Activated gamma-delta T cell (primary cell): ENCODE results near the gene BAG1.

Experiments used
- DNase-seq: peaks from one replicate; lab custom pipeline; 2025; lab: John Stamatoyannopoulos, UW

Gene BAG1

GRCh38 chr9:33273972-33274328 lies 9.4 kb upstream of the BAG1 start:
- DNase-seq = no peak

- no peak for DNase-seq
These were observed 8.9 kb upstream of the BAG1 start for GRCh38 chr9:33273266-33273971.

GRCh38 chr9:33272061-33272460 lies 7.6 kb upstream of the BAG1 start:
- no peak for DNase-seq

- DNase-seq = no peak
These were observed 5.6 kb upstream of the BAG1 start for GRCh38 chr9:33270146-33270545.

GRCh38 chr9:33267151-33267767 lies 2.8 kb upstream of the BAG1 start:
- DNase-seq = no peak

GRCh38 chr9:33265211-33265865 lies 830 bp upstream of the BAG1 start:
- DNase-seq = no peak

GRCh38 chr9:33264003-33264472 lies 470 bp downstream of the BAG1 start:
- peak; percentile 20 for DNase-seq

- no peak for DNase-seq
These were observed 1.1 kb downstream of the BAG1 start for GRCh38 chr9:33263131-33264002.

GRCh38 chr9:33260372-33260771 lies 4.1 kb downstream of the BAG1 start:
- no peak for DNase-seq

- no peak for DNase-seq
These were observed 7.2 kb downstream of the BAG1 start for GRCh38 chr9:33257276-33257675.

GRCh38 chr9:33256236-33256635 lies 8.3 kb downstream of the BAG1 start:
- no peak for DNase-seq

GRCh38 chr9:33255471-33255870 lies 9.0 kb downstream of the BAG1 start:
- no peak for DNase-seq

GRCh38 chr9:33255014-33255413 lies 9.5 kb downstream of the BAG1 start:
- no peak for DNase-seq

- DNase-seq = no peak
These were observed 10.3 kb downstream of the BAG1 start for GRCh38 chr9:33254211-33254610.

- DNase-seq = no peak
These were observed 14.0 kb downstream of the BAG1 start for GRCh38 chr9:33250458-33250995.

- DNase-seq = no peak
These were observed 14.5 kb downstream of the BAG1 start for GRCh38 chr9:33249983-33250382.

- no peak for DNase-seq
These were observed 15.3 kb downstream of the BAG1 start for GRCh38 chr9:33249087-33249658.

GRCh38 chr9:33248606-33249005 lies 15.9 kb downstream of the BAG1 start:
- DNase-seq = no peak

- no peak for DNase-seq
These were observed 18.1 kb downstream of the BAG1 start for GRCh38 chr9:33246269-33246860.

- no peak for DNase-seq
These were observed 19.2 kb downstream of the BAG1 start for GRCh38 chr9:33245341-33245740.

- DNase-seq = no peak
These were observed 20.2 kb downstream of the BAG1 start for GRCh38 chr9:33244137-33244784.
